HG03064 (cell line): ENCODE data around the gene IKZF4.
A peak's percentile ranks its signal among the peaks of the same experiment; 100 is the strongest.
"Not testable (repeated sequence)": the region's sequence is repeated elsewhere in the genome, so short reads cannot be mapped to it uniquely, and the experiment has no call there.

Source experiments
- ATAC-seq: cut with Tn5 transposase; IDR thresholded peaks from one replicate; pipeline ENCODE4 v1.9.1; 2021; ENCODE audit warnings: low read depth; ENCODE audit not compliant: unreplicated experiment

IKZF4 gene

DNA sequence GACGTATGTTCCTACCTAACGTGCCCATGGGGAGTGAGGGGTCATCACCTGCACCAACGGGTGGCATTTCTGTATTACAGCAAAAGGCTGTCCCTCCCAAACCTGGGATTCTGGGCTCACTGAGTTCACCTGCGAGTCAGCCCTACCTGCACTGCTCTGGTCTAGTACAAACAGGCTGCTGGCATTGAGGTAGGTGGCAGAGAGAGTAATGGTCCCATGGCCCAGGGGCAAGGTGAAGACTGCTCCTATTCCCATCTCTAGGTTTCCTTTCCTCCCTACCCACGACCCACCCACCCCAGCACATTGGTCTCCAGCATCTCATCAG, 23.3 kb upstream of the IKZF4 start:
- ATAC-seq: no peak

DNA sequence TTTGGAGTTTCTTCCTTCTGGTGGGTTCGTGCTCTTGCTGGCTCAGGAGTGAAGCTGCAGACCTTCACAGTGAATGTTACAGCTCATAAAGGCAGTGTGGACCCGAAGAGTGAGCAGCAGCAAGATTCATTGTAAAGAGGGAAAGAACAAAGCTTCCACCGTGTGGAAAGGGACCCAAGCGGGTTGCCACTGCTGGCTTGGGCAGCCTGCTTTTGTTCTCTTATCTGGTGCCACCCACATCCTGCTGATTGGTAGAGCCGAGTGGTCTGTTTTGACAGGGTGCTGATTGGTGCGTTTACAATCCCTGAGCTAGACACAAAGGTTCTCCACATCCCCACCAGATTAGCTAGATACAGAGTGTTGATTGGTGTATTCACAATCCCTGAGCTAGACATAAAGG, 21.3 kb upstream of the IKZF4 start:
- ATAC-seq: not testable (repeated sequence)

DNA sequence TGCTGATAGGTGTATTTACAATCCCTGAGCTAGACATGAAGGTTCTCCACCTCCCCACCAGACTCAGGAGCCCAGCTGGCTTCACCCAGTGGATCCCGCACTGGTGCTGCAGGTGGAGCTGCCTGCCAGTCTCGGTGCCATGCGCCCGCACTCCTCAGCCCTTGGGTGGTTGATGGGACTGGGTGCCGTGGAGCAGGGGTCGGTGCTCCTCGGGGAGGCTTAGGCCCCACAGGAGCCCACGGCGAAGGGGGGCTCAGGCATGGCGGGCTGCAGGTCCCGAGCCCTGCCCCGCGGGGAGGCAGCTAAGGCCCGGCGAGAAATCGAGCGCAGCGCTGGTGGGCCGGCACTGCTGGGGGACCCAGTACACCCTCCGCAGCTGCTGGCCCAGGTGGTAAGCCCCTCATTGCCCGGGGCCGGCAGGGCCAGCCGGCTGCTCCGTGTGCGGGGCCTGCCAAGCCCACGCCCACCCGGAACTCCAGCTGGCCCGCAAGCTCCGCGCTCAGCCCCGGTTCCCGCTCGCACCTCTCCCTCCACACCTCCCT, 20.8 kb upstream of the IKZF4 start:
- ATAC-seq: not testable (repeated sequence)

DNA sequence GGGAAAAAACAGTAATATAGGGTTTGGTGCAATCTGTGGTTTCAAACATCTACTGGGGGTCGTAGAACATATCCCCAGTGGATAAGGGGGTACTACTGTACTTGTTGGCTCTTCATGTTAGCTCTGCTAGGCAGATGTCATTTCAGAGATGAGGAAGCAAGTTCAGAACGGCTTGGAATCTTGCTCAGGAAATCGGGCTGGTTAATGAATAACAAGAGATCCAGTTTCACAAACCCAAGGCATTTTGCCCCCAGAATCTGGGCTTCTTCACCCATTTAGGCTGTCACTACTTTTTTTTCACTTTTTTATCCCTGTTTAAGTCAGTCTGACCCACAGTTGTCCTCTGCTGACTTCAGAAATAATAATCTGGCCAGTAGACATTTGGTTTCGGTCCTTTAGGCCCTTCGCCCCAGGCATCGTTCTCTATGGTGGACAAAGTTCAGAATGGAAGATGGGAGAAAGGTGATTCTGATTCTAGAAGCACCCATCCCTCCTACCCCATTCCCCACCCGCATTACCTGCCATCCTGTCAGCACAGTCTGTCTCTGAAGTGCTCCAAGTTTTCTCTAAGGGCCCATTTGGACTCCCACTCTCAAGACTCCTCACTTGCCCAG, 19.2 kb upstream of the IKZF4 start:
- no peak for ATAC-seq

DNA sequence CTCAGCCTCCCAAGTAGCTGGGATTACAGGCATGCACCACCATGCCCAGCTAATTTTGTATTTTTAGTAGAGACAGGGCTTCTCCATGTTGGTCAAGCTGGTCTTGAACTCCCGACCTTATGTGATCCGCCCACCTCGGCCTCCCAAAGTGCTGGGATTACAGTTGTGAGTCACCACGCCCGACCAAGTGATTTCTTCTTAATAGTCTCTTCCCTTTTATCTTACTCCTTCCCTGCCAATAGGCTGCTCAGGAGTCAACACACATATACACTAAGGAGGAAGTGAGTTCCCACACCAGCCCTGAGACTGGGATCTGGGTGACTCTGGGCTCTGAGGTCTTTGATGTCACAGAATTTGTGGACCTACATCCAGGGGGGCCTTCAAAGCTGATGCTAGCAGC, 17.5 kb upstream of the IKZF4 start:
- ATAC-seq: not testable (repeated sequence)

DNA sequence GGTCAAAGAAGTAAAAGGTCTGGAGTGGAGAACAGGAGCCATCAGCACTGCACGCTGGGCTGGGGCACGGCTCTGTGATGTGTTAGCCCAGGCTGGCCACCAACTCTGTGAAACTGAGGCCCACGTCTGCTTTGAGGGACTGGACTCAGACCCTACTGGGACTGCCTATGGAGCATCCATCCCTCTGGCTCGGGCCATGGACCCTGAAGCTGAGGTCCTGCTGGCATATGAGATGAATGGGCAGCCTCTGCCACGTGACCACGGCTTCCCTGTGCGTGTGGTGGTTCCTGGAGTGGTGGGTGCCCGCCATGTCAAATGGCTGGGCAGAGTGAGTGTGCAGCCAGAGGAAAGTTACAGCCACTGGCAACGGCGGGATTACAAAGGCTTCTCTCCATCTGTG, 16.6 kb upstream of the IKZF4 start:
- ATAC-seq: no peak

DNA sequence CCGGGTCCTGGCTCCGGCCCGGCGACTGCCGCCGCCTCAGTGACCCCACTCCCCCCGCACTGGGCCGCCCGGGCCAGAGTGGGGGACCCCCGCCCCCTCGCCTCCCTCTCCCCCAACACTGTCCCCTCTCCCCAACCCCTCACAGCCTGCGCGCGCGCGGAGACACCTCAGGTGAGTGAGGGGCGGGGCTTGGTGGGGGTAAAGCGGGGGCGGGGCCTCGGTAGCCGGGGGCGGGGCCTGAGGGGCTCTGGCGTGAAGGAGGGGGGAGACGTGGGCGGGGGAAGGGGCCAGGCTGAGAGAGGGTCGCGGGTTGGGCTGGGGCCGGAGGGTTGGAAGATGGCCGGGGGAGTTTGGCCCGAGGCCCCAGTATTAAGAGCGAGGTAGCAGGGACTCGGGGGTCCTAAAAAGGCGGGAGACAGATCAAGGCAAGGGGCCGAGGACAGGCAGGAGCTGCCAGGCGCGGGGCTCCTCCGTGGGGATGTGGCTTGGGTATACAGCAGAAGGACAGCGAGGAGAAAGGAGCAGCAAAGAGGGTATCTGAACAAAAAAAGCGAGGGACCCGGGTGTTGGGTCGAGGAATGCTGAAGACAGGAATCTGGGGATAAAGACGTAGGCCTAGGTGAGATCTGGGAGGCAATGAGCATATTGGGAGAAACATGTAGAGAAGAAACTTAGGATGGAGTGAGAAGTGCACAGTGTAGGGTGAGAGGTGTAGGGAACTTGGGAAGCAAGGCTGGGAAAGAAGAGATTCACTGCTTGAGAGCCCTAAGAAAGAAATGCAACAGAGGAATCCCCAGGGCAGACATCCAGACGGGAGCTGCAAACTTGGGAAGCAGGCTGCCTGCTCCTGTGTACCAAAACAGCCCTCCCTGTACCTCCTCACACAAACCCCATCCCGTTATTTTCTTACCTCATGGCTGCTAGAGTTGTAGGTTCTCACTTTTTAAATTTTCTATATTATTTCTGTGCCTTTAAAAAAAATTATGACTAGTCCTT, 13.0 kb upstream of the IKZF4 start:
- peak; percentile 49 for ATAC-seq

DNA sequence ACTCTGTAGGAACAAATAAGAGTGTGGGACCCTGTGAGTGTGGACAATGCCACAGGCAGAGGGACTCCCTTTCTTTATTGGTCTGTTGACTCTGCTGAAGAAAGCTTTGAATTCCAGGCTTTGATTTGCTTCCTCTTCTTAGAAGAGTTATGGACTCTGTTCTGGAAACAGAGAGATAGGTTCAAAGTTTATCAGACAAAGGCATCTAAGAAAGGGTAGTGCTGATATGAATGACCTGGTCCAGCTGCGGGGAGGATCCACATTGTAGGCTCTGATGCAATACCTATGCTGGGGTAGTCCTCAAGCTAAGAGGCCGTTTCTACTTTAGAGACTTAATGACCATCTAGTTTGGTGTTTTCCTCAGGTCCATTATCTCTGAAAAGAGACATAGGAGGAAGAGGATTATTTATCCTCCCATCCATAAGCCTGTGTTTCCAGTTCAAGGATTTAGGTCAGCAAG, 10.7 kb upstream of the IKZF4 start:
- ATAC-seq: no peak

DNA sequence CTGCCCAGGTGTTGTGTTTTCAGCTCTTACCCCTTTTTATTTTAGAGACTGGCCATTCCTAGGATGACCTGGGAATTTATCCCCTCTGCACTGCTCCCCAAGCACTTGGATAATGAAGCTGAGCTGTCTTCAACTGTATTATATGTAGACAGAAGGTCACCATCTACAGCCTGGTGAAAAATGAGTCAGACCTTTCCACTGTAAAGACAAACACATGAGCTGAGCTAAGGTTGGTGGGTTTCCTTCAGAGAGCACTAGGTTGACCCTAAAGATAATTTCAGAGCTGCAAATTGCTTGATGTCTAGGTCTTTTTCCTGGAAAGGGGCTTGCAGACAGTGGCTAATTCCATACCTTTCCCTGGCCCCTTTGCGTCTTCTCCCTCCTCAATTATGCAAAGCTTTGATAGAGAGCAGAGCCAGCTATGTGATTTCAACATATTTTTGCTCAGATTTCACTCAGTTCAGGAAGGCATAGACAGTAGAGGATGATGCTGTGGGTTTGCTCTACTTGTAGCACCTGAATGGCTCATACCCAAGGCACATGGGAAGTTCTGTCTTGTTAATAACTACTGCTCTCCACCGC, 9.2 kb upstream of the IKZF4 start:
- no peak for ATAC-seq

DNA sequence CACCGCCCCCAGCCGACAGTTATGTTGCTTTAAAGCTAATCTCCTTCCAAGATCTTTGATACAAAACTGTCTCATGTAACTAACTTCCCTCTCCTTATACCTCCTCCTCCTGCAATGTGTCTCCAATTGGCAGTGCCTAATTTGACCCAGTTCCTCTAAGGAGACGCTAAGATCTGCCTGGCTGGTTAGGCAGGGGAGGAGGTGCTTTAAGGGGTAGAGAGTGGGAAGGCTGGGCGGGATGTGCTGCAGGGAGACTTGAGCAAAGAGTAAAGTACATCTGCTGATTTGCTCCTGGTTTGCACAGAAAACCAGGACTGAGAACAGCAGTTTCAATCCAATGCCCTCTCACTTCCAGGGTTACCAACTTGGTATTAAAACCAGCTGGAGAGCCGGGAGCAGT, 7.4 kb upstream of the IKZF4 start:
- no peak for ATAC-seq

DNA sequence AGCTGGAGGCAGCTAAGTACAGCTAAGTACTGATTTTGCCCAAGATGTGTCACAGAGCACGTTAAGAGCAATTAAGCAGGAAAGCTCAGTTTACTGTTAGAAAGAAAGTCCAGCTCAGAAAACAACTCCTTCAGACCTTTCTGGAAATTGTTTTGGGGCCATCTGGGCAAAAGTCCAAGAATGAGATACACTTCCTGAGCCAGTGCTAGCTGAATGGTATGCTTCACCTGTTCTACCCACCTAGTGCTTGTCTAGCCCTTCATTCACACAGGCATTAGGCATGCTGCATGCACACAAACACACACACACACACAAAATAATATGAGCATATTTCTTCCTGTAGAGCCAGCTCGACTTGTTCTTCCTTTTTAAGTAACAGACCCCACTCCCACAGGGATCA, 6.6 kb upstream of the IKZF4 start:
- ATAC-seq: no peak

DNA sequence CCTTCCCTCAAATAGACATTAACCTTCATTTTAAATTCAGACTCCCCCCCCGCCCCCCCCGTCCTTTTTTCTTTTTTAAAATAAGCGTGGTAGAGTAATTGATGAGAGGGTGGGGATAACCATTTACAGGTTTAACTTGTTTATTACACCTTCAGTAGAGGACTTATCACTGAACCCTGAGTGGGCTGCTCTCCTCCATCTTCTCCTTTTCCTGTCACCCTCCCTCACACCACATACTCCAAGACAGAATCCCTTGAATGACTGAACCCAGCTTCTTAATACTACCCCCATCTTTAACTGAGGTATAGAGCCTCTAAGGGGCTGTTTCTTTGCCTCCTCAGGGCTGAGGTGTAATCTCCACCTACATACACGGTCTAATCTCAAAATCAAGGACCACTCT, 3.7 kb upstream of the IKZF4 start:
- no peak for ATAC-seq

DNA sequence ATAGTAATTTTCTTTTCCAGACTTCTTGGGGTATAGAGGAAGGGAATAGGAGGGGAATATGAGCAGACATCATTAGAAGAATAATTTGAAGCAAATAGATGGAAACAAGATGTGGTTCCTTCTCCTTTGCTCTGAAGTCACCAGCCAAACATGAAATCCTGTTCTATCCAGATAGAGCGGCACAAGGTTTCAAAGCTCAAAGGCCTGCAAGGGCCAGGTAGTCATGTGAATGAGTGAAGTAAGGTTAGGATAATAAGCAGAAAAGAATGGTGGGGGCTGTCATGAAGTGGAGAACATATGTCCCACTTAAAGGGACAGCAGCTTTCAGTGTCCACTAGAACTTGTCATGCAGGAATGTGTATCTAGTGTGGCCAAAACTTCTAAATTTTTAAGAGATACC, 2.5 kb upstream of the IKZF4 start:
- no peak for ATAC-seq

DNA sequence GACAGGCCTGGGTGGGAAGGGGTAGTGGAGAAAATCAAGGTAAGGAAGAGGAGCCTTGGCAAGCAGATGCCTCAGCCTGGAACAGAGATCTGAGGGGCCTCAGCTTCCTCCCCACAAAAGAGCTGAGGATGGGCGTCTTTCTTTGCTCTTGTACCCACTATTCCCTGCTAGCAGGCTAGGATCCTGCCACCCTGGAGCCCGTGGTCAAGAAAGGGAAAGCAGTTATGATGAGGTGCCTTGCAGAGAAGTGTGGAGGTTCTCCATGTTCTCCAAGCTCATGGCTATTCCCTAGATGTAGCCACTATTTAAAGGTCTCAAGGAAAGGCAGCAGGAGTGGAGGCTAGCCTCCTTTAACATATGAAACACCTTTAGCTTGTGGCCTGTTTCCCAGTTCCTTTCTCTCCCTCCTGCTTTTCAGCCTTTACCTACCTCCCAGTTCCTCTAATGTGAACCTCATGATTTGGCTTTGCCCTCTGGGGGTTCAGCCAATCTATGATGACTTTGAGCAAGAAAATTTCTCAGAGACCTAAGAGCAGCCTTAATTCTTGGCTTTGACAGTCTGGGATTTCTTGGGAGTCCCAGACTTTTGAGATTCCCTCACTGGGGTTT, 1.1 kb downstream of the IKZF4 start:
- ATAC-seq: no peak

DNA sequence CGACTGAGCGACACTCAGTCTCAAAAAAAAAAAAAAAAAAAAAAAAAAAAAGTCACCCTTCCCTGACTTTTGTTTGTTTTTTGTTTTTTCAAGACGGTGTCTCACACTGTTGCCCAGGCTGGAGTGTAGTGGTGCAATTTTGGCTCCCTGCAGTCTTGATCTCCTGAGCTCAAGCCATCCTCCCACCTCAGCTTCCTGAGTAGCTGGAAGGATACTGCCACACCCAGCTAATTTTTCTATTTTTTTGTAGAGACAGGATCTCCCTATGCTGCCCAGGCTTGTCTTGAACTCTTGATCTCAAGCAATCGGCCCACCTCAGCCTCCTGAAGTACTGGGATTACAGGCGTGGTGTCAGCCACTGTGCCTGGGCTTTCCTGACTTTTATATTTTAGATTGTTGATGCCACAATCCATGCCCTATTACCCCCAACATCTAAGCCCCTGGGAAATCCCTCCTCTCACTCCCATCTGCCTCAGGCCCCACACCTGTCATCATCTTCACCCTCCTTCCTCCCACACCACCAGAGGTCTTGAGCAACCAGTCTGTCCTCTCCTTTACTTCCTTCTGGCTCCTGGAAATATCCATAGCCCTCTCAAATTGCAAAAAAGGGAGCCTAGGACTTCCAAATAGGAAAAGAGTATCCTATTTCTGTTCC, 7.8 kb downstream of the IKZF4 start:
- ATAC-seq: no peak

DNA sequence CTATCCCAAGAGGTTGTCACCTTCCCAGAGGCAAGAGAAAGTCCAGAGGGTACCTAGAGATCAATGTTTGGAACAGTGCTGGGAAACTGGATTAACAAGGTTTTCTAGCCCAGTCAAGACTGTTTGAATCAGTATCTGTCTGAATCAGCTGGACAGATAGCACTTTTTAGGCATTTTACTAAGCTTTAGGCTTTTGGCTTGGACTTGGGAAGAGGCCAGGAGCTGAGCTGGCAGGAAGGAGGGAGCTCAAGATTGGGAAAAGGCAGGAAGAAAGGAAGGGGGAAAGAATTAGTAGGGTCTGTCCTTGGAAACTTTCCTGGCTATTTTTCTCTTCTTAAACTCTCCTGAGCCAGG, 8.3 kb downstream of the IKZF4 start:
- ATAC-seq: no peak

DNA sequence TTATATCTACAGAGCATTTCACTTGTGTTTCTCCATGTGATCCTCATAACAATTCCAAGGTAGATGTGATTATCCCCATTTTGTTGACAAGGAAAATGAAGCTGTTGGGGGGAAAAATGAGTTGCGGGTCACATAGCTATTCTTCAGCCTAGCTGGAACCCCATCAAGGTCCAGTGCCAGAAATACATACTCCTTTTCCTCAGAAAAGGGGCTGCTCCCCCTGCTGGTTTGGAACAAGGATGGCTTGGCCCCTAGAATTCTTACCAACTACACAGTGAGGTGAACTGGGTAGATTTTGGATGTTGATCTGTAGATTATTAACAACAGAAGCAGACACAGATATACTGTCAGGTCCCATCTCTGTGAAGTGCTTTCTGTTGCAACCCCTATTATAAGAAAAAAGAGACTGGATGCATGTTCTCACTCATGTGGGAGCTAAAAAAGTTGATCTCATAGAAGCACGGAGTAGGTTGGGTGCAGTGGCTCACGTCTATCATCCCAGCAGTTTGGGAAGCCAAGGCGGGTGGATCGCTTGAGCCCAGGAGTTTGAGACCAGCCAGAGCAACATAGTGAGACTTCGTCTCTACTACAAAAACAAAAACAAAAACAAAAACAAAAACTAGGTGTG, 8.9 kb downstream of the IKZF4 start:
- ATAC-seq: no peak

DNA sequence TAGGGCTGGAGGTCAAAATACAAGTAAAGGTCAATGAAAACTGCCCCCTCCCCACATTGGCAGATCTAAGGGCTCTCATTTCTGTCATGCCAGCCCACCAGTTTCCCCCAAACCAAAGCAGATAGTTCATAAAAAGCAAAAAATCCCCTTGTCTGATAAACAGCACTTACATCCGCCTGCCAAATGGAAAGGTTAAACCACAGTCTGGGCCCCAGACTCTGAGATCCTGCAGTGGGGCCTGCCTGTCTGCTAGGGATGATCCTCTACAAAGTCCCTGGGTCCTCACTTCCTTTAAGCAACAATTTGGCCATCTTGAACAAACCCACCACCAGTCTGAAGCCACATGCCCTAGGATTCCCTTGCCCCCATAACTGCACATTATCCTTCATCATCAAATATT, 11.1 kb downstream of the IKZF4 start:
- no peak for ATAC-seq

DNA sequence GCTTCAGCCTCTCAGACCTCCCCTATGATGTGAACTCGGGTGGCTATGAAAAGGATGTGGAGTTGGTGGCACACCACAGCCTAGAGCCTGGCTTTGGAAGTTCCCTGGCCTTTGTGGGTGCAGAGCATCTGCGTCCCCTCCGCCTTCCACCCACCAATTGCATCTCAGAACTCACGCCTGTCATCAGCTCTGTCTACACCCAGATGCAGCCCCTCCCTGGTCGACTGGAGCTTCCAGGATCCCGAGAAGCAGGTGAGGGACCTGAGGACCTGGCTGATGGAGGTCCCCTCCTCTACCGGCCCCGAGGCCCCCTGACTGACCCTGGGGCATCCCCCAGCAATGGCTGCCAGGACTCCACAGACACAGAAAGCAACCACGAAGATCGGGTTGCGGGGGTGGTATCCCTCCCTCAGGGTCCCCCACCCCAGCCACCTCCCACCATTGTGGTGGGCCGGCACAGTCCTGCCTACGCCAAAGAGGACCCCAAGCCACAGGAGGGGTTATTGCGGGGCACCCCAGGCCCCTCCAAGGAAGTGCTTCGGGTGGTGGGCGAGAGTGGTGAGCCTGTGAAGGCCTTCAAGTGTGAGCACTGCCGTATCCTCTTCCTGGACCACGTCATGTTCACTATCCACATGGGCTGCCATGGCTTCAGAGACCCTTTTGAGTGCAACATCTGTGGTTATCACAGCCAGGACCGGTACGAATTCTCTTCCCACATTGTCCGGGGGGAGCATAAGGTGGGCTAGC, 13.9 kb downstream of the IKZF4 start:
- ATAC-seq: no peak
